GM19193 (cell line): ENCODE results near the gene AKAP13.

ENCODE experiments used
- POLR2A ChIP-seq: IDR thresholded peaks from 4 replicates; pipeline ENCODE4 v1.6.1; 2011; ENCODE audit not compliant: insufficient read depth, insufficient read length; ENCODE audit errors: extremely low read depth

The AKAP13 gene

DNA sequence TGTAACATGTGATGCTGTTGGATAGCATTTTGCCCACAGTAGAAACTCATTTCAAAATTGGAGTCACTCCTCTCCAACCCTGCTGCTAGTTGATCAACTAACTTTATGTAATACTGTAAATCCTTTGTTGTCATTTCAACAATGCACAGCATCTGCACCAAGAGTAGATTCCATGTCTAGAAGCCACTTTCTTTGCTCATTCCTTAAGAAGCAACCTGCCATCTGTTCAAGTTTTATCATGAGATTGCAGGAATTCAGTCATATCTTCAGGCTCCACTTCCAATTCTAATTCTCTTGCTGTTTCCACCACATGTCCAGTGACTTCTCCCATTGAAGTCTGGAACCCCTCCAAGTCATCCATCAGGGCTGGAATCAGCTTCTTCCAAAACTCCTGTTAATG lies 42.9 kb downstream of the AKAP13 start:
- no peak for TF ChIP-seq POLR2A

DNA sequence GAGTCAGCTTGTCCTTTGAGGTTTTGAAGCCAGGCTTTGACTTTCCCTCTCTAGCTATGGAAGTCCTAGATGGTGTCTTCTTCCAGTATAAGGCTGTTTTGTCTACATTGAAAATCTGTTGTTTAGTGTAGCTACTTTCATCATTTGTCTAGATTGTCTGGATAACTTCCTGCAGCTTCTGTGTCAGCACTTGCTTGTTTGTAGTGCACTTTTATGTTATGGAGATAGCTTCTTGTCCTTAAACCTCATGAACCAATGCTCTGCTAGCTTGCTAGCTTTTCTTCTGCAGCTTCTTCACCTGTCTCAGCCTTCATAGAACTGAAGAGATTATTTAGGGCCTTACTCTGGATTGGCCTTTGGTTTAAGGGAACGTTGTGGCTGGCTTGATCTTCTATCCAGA lies 43.8 kb downstream of the AKAP13 start:
- TF ChIP-seq POLR2A: no peak

DNA sequence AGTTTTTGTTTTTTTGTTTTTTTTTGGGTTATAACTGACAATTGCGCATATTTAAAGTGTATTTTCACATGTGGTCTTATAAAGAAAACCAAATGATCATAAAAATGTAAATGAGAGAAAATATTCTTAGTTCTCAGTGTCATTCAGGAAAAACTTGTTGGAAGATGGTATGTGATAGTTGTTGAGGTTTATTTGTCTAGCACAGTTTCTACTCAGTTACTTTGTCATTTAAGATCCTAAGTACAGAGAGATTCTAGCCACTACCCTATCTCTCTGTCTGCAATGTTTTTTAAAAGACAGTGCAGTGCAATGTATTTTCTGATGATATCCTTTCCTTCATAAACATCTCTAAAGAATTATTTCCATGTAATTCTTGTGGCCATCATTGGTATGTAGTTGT lies 46.1 kb downstream of the AKAP13 start:
- no peak for TF ChIP-seq POLR2A

DNA sequence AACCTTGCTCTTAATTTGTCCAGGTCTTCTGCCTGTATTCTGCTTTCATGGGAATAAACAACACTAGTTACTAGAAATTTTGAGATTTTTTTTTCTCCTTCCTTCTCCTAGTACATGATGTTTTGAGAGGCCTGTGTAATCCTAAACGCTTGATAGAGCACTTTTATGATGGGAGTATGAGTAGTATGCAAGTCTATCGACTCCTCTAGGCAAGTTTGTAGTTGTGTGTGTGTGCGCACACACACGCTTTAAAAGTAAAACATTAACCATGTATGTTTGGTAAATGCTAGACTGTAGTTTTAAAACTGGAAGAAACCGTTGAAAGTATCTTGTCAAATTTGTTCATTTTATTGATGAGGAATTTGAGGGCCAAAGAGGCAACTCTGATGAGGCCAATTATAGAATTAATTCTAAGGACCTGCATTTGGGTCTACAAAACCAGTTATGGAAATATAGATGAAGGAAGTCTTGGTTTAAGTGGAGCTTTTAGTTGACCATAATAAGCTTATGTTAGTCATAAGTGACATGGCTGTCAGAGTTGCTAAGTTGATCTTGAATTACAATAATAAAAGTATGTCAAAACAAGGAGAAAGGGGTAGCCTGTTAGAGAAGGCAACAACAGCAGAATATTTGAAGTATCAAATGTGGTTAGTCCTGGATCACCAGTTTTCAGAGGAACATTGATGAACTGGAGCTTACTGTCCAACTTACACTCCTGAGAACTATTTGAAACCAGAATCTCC lies 47.1 kb downstream of the AKAP13 start:
- no peak for TF ChIP-seq POLR2A

DNA sequence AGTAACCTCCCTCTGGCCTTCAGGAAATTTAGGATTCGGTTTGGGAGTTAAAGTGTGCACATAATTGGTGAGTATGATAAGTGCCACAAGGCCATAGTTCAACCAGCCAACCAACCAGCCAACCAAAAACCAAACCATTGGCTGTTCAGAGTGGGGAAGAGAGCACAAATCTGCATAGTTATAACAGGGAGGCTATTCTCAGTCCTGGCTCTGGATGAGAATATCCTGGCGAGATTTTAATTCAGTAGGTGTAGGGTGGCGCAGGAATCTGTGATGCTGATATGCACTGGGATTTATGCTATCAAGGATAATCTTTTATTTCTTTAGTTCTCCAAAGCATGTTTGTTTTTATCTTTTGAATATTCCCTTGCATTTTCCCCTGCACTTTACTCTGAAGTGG lies 49.1 kb downstream of the AKAP13 start:
- TF ChIP-seq POLR2A: no peak

DNA sequence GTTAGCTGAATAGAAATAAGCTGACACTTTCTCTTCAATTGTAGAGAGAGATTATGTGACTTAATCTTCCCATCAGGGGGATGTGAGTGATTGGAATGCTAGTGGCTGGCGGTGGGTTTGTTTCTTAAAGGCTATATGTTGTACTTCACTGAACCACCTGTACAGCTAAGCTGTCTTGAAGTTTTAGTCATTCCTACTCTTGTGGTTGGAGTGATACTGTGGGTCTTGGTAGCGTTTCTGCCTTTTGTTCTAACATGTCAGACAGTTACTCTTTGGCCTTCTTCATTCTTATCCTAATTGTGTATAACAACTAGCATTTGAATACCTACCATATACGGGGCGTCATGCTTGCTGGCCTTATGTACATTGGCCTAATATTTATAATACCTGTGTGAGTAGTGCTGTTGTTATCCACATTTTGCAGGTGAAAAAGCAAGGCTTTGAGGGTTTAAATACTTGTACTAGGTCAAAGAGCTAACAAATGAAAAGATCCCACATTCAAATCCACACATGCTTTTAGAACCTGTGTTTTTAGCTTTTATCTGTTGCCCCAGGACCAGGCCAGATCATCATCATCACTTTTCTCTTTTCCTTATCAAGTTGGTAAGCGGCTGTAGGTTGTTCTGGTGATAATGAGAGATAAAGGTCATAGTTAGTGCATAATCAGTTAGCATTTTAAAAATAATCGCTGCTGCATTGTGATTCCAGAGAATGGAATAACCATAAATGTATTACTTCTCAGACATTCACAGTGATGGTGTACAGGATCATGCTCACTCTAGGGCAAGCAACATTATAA lies 50.2 kb downstream of the AKAP13 start:
- TF ChIP-seq POLR2A: no peak

DNA sequence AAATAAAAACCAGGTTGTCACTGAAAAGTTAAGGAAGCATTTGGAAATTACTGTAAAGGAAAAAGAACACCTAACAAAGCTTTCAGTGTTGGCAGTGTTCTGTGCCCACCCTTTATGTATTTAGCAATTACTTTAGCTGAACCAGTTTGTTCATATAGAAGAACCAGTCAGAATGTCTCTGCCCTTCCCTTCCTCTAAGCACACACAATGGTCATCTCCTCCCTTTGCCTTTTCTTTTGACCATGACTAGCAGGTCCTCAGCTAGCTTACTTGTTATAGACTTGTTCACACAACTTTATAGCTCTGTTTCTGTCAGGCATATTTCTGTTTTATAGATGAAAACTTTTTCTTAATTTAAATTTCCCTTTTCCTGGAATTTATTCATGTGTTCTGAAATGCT lies 59.6 kb downstream of the AKAP13 start:
- no peak for TF ChIP-seq POLR2A

DNA sequence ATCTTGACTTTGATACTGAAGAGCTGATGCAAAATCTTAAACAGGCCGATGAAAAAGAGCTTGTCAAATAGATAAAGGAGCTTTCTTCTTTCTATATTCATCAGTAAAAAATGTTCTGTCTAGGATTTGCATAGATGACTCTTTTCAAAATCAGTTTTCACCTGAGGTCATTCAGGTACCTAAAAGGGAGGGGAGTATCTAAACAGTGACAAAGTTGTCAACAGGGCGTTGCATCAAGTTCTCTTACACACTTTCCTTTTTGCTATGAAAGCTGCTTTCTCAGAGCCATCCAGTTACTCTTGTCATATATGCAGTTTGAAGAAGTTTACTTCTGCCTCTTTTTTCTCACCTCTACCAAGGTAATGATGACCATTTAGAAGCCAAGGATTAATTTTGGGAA lies 60.0 kb downstream of the AKAP13 start:
- TF ChIP-seq POLR2A: no peak

DNA sequence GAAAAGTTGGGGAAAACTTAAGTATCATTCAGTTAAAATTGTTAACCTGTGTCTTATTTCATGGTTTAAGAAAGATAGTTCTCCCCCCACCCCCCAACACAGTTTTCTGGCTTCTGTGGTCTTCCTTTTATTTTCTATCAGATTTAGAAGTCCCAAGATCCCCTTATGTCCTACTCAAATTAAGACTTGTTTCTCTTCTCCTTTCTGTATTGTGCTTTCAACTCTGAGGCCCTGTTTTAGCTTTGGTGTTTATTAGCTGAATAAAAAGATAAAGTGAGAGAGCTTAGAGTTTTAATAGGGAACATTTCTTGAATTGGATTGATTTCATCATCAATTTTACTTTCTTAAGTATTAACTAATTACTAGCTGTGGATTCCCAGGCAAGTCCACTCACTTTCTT lies 62.6 kb downstream of the AKAP13 start:
- TF ChIP-seq POLR2A: no peak

DNA sequence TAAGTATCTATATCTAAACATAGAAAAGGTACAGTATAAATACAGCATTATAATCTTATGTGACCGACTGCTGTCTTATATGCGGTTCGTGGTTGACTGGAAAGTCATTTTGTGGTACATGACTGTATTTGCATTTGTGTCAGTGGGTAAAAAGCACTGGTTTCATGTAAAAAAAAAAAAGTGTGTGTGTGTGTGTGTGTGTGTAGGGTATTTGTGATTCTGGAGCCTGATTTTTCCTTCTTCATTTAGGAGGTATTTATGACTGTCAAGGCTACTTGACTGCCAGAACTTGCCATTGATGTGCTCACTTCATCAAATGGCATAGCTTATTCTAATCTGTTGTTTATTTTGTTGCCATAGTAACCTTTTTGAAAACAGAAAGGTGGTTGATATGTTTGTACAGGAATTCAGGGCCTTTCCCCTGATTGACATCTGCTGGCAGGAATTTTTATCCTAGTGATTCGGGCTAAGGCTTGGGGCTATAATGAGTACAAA lies 63.2 kb downstream of the AKAP13 start:
- TF ChIP-seq POLR2A: no peak

DNA sequence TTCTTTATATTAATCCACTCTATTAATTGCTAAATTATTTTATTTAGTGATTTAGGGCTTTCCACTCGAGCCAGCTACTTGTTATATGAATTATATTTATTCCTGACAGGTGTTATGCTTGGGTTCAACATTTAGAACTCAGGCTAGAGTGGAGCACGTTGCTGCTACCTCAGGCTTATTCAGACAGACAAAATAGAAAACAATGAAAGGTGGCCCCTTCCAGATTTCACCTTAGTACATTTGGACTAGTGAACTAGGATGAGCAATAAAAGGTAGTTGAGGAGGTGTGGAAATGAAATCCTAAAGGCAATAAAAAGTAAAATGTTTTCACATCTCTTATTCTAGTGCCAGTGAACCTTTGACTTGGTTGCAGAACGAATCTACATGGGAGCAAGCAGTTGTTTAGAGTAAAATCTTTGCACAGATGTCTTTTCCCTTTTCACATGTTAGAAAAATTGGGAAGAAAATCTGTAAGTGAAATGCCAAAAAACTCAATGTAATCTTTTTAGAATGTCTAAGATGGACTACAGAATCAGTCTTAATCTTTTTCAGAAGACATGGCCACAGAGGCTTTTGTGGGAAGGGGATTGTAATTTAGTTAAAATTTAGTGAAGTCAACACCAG lies 63.8 kb downstream of the AKAP13 start:
- no peak for TF ChIP-seq POLR2A

DNA sequence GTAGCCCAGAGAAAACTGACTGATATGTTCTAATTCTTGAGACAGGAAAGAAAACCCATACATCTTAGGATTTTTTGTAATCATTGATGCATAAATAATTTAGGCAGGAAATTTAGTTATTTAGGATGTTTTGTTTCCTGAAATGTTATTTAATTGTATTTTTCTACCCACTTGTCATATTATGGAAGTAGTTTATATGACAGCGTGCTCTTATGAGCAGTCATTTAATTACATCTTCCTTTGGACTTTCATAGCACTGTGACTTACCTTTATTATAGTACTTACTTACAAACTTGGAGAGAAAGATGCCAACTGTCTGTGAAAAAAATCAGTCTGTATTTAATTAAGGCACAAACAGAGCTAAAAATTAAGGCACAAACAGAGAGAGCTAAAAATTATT lies 65.0 kb downstream of the AKAP13 start:
- TF ChIP-seq POLR2A: no peak

DNA sequence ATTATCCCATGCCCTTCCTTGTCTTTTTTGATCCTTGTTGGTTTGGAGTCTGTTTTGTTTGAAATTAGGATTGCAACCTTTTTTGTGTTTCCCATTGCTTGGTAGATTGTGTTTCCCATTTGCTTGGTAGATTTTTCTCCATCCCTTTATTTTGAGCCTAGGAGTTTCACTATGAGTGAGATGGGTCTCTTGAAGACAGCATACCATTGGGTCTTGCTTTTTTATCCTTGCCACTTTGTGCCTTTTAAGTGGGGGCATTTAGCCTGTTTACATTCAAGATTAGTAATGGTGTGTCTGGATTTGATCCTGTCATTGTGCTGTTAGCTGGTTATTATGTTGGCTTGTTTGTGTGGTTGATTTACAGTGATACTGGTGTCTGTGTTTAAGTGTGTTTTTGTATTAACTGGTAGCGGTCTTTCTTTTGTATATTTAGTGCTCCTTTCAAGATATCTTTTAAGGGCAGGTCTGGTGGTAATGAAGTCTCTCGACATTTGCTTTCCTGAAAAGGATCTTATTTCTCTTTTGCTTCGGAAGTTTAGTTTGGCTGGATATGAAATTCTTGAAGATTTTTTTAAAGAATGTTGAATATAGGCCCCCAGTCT lies 70.8 kb downstream of the AKAP13 start:
- no peak for TF ChIP-seq POLR2A

DNA sequence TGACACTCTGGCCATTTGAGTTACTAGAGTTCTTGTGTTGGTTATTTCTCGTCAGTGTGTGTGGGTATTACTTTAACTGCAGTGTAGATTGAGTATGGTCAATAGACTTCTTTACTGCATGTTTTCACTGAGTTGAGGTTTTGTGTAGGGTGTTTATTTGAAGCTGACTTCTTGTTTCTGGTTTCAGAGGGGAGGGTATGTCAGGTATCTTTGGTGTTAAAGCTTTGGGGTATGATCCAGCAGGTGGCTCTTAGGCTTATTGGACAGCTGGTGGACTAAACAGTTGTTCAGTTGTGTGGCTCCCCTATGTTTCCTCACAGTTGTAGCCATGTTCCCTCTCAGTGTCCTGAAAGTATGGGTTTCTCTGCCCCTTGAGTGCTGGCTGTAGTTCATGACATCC lies 72.0 kb downstream of the AKAP13 start:
- TF ChIP-seq POLR2A: no peak
